HCT116 (cell line): Measurements from ENCODE around the gene AGRP. TPM values are rescaled to one million over a fixed set of nuclear protein-coding genes. Genes with fewer than 3 reads are reported as not detected.

Experiments used
- ATAC-seq: fragments of 200-7000 bp; cut with Tn5 transposase; 2 replicates; pipeline ENCODE4 v1.9.1; 2020; ENCODE audit warnings: mild to moderate bottlenecking, moderate library complexity
- BruUV-seq: library from RNA; stranded (reverse); fragments of 400-500 nt; replicated peaks from 2 replicates; lab custom pipeline; 2021; lab: Mats Ljungman, UMichigan
- CTCF ChIA-PET: fragments of 300-600 bp; sonication (Branson Sonifier 250); formaldehyde crosslinking; loops from one replicate; lab custom pipeline; 2021; ENCODE audit warnings: antibody characterized with exemption; lab: Charles Lee
- POLR2A ChIA-PET: fragments of 300-600, 350-600 bp; sonication (Branson Sonifier 250); formaldehyde crosslinking; loops from one replicate; lab custom pipeline; 2021; ENCODE audit warnings: antibody characterized with exemption; lab: Charles Lee
- RAD21 ChIA-PET, 2 experiments: fragments of 300-600 bp; sonication (Branson Sonifier 250); formaldehyde crosslinking; loops; one replicate each; lab custom pipeline; 2023; ENCODE audit warnings: low total read pairs in 2 of 2; ENCODE audit not compliant: uncharacterized antibody in 2 of 2, unreplicated experiment in 2 of 2, low non-redundant PET in 1 of 2; lab: Charles Lee
- DNase-seq: peaks from one replicate; pipeline ENCODE4 v3.0.0-alpha.2; 2010; ENCODE audit warnings: low read depth, low spot score
- H2AFZ ChIP-seq: fragments of 200-600 bp; shearing (Covaris generic), sonication (generic); 2 replicates; pipeline ENCODE4 v1.6.1; 2017; ENCODE audit warnings: low read depth, mixed run types, mixed read lengths, antibody characterized with exemption, low read length; ENCODE audit not compliant: poor library complexity, severe bottlenecking
- H3K27ac ChIP-seq: 2 replicates; pipeline ENCODE4 v1.5.1; 2012; ENCODE audit warnings: low read depth, low read length
- H3K27me3 ChIP-seq: fragments of 200-600 bp; sonication (generic); 2 replicates; pipeline ENCODE4 v1.6.1; 2016; ENCODE audit warnings: mixed run types, low read length, mixed read lengths; ENCODE audit not compliant: insufficient read depth
- H3K36me3 ChIP-seq, 2 experiments: fragments of 200-500 bp in 1 of 2; fragments of 200-600 bp in 1 of 2; sonication (Bioruptor generic) in 1 of 2; sonication (generic) in 1 of 2; 2 replicates each; pipeline versions ENCODE4 v1.5.1 to v1.6.1; 2014 to 2016; ENCODE audit warnings: low read length in 2 of 2, inconsistent platforms in 1 of 2, mixed read lengths in 1 of 2, mixed run types in 1 of 2; ENCODE audit not compliant: insufficient read depth in 2 of 2, control insufficient read depth in 1 of 2
- H3K4me1 ChIP-seq, 2 experiments: fragments of 200-600 bp in 1 of 2; sonication (generic) in 1 of 2; 2 replicates each; pipeline versions ENCODE4 v1.5.1 to v1.6.1; 2012 to 2017; ENCODE audit warnings: low read length in 2 of 2, inconsistent platforms in 1 of 2, mild to moderate bottlenecking in 1 of 2, mixed read lengths in 1 of 2, mixed run types in 1 of 2, moderate library complexity in 1 of 2; ENCODE audit not compliant: insufficient read depth in 2 of 2, control insufficient read depth in 1 of 2
- H3K4me2 ChIP-seq: fragments of 200-600 bp; sonication (generic); 2 replicates; pipeline ENCODE4 v1.6.1; 2017; ENCODE audit warnings: mixed run types, low read length, mixed read lengths
- H3K4me3 ChIP-seq, 2 experiments: fragments of 200-600 bp in 1 of 2; sonication (generic) in 1 of 2; replicated peaks in 1 of 2; 2 replicates each; pipeline ENCODE4 v1.5.1; 2011 to 2016; ENCODE audit warnings: low read length in 2 of 2, control low read depth in 1 of 2, low read depth in 1 of 2, mild to moderate bottlenecking in 1 of 2, mixed read lengths in 1 of 2, mixed run types in 1 of 2
- H3K79me2 ChIP-seq: fragments of 200-600 bp; sonication (generic); 2 replicates; pipeline ENCODE4 v1.6.1; 2017; ENCODE audit warnings: mild to moderate bottlenecking, mixed run types, low read length, moderate library complexity, mixed read lengths; ENCODE audit not compliant: insufficient read depth
- H3K9ac ChIP-seq: fragments of 200-600 bp; sonication (generic); 2 replicates; pipeline ENCODE4 v1.6.1; 2016; ENCODE audit warnings: low read length, mixed read lengths
- H3K9me2 ChIP-seq: fragments of 200-600 bp; sonication (generic), shearing (Covaris generic); 2 replicates; pipeline ENCODE4 v1.6.1; 2017; ENCODE audit warnings: mixed run types, mild to moderate bottlenecking, moderate library complexity; ENCODE audit not compliant: insufficient read depth
- H3K9me3 ChIP-seq, 2 experiments: fragments of 200-500 bp in 1 of 2; fragments of 200-600 bp in 1 of 2; sonication (Bioruptor generic) in 1 of 2; sonication (generic) in 1 of 2; 2 replicates each; pipeline ENCODE4 v1.6.1; 2014 to 2017; ENCODE audit warnings: low read length in 2 of 2, mixed read lengths in 2 of 2, inconsistent platforms in 1 of 2, low read depth in 1 of 2, mild to moderate bottlenecking in 1 of 2, mixed run types in 1 of 2, moderate library complexity in 1 of 2; ENCODE audit not compliant: control insufficient read depth in 1 of 2, insufficient read depth in 1 of 2
- H4K20me1 ChIP-seq: fragments of 200-600 bp; sonication (generic), shearing (Covaris generic); 2 replicates; pipeline ENCODE4 v1.6.1; 2017; ENCODE audit warnings: mixed run types, mild to moderate bottlenecking, moderate library complexity; ENCODE audit not compliant: insufficient read depth
- EGR1 ChIP-seq: IDR thresholded peaks from 2 replicates; pipeline ENCODE4 v1.6.1; 2012; ENCODE audit warnings: low read depth
- ELF1 ChIP-seq: IDR thresholded peaks from 2 replicates; pipeline ENCODE4 v1.6.1; 2012; ENCODE audit warnings: low read depth, borderline replicate concordance
- EZH2 ChIP-seq: fragments of 200-600 bp; sonication (generic); IDR thresholded peaks from 2 replicates; pipeline ENCODE4 v1.6.1; 2017; ENCODE audit warnings: antibody characterized with exemption, mixed run types
- EZH2phosphoT487 ChIP-seq: fragments of 200-600 bp; IDR thresholded peaks from 2 replicates; pipeline ENCODE4 v1.6.1; 2018; ENCODE audit warnings: antibody characterized with exemption, borderline replicate concordance
- JUND ChIP-seq: IDR thresholded peaks from 2 replicates; pipeline ENCODE4 v1.6.1; 2012
- POLR2AphosphoS5 ChIP-seq: IDR thresholded peaks from 2 replicates; pipeline ENCODE4 v1.6.1; 2011; ENCODE audit warnings: mild to moderate bottlenecking, low read depth, low read length, moderate library complexity
- RAD21 ChIP-seq: IDR thresholded peaks from 2 replicates; pipeline ENCODE4 v1.6.1; 2012; ENCODE audit warnings: low read depth, mild to moderate bottlenecking
- SRF ChIP-seq: IDR thresholded peaks from 2 replicates; pipeline ENCODE4 v1.6.1; 2012; ENCODE audit warnings: low read depth
- ZNF274 ChIP-seq: fragments of 200-500 bp; sonication (Bioruptor generic); IDR thresholded peaks from 2 replicates; pipeline ENCODE4 v1.6.1; 2014; ENCODE audit warnings: mild to moderate bottlenecking, low read depth, low read length, inconsistent platforms
- intact Hi-C: fragments of 100-400 bp; cut with micrococcal nuclease; formaldehyde crosslinking; loops from 2 replicates; pipeline ENCODE4 v1.10.0; 2022
- total RNA-seq: library from RNA; stranded (reverse); gene quantifications from one replicate; pipeline ENCODE4 v1.2.1, GENCODE V29; 2021; ENCODE audit not compliant: unreplicated experiment
- TF ChIP-seq, protein P1 (sequence below): IDR thresholded peaks from 2 replicates; pipeline ENCODE4 v1.6.1; 2012
- TF ChIP-seq, protein P2 (sequence below): IDR thresholded peaks from 2 replicates; pipeline ENCODE4 v1.6.1; 2012; ENCODE audit warnings: low read depth
- TF ChIP-seq, protein P3 (sequence below), 3 experiments: fragments of 200-600 bp in 1 of 3; sonication (generic) in 1 of 3; IDR thresholded peaks in 2 of 3; conservative IDR thresholded peaks in 1 of 3; 2 replicates each; pipeline ENCODE4 v1.5.1; 2012 to 2017; ENCODE audit warnings: low read depth in 2 of 3, low read length in 2 of 3, antibody characterized with exemption in 1 of 3, borderline replicate concordance in 1 of 3, control low read depth in 1 of 3, mild to moderate bottlenecking in 1 of 3, mixed read lengths in 1 of 3, mixed run types in 1 of 3, moderate library complexity in 1 of 3; ENCODE audit not compliant: insufficient read depth in 1 of 3

Gene AGRP
- total RNA-seq, 1 experiment from 2014 or later = not detected

DNA sequence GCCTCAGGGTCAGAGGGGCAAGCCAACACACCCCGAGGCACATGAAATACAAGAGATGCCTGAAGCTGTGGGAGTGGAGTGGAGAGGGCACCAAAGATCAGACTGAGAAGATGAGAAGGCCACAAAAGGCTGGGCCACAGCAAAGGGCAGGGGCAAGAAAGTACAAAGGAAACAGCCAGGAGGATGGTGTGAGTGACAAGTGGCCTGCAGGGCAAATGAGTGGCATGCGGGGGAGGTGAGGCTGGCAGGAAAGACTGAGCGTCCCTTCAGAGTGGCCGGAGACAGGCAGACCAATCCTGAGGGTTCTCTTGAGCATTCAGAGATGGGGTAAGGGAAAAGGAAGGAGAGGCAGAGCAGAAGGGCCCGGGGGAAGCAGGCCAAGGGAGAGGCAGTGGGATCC lies 29.2 kb downstream of the AGRP start:
- intact Hi-C loops = no loop called here
- ATAC-seq (no peak), DNase-seq (no peak)
- no peaks in the 10 kb centered on the region for H3K36me3 ChIP-seq
- H3K4me1 ChIP-seq = no peaks in the 10 kb centered on the region; a peak in 1 of 4 replicates
- RAD21 ChIA-PET = no interaction called here
- H3K4me3 ChIP-seq = no peak overlapping the region
- no peak overlapping the region for H2AFZ ChIP-seq
- H3K4me2 ChIP-seq = no peak overlapping the region
- no TSS peak for BruUV-seq
- H3K27ac ChIP-seq = no peak overlapping the region
- H3K9me2 ChIP-seq = no peaks in the 10 kb centered on the region
- no peaks in the 10 kb centered on the region for H3K27me3 ChIP-seq
- H3K9me3 ChIP-seq = no peaks in the 10 kb centered on the region
- H3K9ac ChIP-seq = no peak overlapping the region
- TF ChIP-seq EZH2phosphoT487 (no peak), POLR2AphosphoS5 (no peak), EGR1 (no peak), ELF1 (no peak), EZH2 (no peak), RAD21 (no peak), ZNF274 (no peak), JUND (no peak), SRF (no peak)
- TF ChIP-seq, protein P1, sequence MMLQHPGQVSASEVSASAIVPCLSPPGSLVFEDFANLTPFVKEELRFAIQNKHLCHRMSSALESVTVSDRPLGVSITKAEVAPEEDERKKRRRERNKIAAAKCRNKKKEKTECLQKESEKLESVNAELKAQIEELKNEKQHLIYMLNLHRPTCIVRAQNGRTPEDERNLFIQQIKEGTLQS = no peak
- TF ChIP-seq, protein P2, sequence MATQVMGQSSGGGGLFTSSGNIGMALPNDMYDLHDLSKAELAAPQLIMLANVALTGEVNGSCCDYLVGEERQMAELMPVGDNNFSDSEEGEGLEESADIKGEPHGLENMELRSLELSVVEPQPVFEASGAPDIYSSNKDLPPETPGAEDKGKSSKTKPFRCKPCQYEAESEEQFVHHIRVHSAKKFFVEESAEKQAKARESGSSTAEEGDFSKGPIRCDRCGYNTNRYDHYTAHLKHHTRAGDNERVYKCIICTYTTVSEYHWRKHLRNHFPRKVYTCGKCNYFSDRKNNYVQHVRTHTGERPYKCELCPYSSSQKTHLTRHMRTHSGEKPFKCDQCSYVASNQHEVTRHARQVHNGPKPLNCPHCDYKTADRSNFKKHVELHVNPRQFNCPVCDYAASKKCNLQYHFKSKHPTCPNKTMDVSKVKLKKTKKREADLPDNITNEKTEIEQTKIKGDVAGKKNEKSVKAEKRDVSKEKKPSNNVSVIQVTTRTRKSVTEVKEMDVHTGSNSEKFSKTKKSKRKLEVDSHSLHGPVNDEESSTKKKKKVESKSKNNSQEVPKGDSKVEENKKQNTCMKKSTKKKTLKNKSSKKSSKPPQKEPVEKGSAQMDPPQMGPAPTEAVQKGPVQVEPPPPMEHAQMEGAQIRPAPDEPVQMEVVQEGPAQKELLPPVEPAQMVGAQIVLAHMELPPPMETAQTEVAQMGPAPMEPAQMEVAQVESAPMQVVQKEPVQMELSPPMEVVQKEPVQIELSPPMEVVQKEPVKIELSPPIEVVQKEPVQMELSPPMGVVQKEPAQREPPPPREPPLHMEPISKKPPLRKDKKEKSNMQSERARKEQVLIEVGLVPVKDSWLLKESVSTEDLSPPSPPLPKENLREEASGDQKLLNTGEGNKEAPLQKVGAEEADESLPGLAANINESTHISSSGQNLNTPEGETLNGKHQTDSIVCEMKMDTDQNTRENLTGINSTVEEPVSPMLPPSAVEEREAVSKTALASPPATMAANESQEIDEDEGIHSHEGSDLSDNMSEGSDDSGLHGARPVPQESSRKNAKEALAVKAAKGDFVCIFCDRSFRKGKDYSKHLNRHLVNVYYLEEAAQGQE = no peak
- TF ChIP-seq, protein P3, sequence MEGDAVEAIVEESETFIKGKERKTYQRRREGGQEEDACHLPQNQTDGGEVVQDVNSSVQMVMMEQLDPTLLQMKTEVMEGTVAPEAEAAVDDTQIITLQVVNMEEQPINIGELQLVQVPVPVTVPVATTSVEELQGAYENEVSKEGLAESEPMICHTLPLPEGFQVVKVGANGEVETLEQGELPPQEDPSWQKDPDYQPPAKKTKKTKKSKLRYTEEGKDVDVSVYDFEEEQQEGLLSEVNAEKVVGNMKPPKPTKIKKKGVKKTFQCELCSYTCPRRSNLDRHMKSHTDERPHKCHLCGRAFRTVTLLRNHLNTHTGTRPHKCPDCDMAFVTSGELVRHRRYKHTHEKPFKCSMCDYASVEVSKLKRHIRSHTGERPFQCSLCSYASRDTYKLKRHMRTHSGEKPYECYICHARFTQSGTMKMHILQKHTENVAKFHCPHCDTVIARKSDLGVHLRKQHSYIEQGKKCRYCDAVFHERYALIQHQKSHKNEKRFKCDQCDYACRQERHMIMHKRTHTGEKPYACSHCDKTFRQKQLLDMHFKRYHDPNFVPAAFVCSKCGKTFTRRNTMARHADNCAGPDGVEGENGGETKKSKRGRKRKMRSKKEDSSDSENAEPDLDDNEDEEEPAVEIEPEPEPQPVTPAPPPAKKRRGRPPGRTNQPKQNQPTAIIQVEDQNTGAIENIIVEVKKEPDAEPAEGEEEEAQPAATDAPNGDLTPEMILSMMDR (IDR thresholded peaks at IDR 0.05 in 2 of 3, conservative IDR thresholded peaks at IDR 0.05 in 1 of 3; ENCODE audit: borderline replicate concordance in 1 of 3, insufficient read depth in 1 of 3, low read depth in 2 of 3, low read length in 2 of 3) = no peak
- TF ChIP-seq, all 23 proteins: peak for 0
- POLR2A ChIA-PET = no interaction called here
- Histone ChIP-seq H4K20me1 (no peaks in the 10 kb centered on the region), H3K79me2 (no peaks in the 10 kb centered on the region)
- CTCF ChIA-PET = no interaction called here
